ENCODE data around the gene CERS2.

The CERS2 gene

GRCh38 chr1:150973258-150973835, 1.3 kb downstream of the CERS2 start (continued):
- TF ChIP-seq ZNF138 (tag by site-specific recombination; IDR thresholded peaks at IDR 0.05; ENCODE audit: borderline replicate concordance), result no peak
- no peak for TF ChIP-seq ZNF114 (tag by site-specific recombination; IDR thresholded peaks at IDR 0.05)
- TF ChIP-seq, protein P1, sequence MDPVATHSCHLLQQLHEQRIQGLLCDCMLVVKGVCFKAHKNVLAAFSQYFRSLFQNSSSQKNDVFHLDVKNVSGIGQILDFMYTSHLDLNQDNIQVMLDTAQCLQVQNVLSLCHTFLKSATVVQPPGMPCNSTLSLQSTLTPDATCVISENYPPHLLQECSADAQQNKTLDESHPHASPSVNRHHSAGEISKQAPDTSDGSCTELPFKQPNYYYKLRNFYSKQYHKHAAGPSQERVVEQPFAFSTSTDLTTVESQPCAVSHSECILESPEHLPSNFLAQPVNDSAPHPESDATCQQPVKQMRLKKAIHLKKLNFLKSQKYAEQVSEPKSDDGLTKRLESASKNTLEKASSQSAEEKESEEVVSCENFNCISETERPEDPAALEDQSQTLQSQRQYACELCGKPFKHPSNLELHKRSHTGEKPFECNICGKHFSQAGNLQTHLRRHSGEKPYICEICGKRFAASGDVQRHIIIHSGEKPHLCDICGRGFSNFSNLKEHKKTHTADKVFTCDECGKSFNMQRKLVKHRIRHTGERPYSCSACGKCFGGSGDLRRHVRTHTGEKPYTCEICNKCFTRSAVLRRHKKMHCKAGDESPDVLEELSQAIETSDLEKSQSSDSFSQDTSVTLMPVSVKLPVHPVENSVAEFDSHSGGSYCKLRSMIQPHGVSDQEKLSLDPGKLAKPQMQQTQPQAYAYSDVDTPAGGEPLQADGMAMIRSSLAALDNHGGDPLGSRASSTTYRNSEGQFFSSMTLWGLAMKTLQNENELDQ (tag by site-specific recombination; IDR thresholded peaks at IDR 0.05; ENCODE audit: low read depth), result no peak
- TF ChIP-seq ZNF157 (tag by site-specific recombination; IDR thresholded peaks at IDR 0.05), result no peak
- TF ChIP-seq KLF17 (tag by site-specific recombination; IDR thresholded peaks at IDR 0.05), result 0 out of 2 replicates have a peak, but pooled peaks have one; percentile 17
- TF ChIP-seq ZNF558 (tag by site-specific recombination; IDR thresholded peaks at IDR 0.05), result no peak
- TF ChIP-seq, protein P2, sequence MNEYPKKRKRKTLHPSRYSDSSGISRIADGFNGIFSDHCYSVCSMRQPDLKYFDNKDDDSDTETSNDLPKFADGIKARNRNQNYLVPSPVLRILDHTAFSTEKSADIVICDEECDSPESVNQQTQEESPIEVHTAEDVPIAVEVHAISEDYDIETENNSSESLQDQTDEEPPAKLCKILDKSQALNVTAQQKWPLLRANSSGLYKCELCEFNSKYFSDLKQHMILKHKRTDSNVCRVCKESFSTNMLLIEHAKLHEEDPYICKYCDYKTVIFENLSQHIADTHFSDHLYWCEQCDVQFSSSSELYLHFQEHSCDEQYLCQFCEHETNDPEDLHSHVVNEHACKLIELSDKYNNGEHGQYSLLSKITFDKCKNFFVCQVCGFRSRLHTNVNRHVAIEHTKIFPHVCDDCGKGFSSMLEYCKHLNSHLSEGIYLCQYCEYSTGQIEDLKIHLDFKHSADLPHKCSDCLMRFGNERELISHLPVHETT (tag by site-specific recombination; IDR thresholded peaks at IDR 0.05), result no peak
- no peak for TF ChIP-seq PBX3 (CRISPR knock-in tag; IDR thresholded peaks at IDR 0.05)

- Histone ChIP-seq H3K9me3 (ENCODE audit: control insufficient read depth, insufficient read depth, low read depth, low read length) (no peaks in the 10 kb centered on the region), H3K4me1 (ENCODE audit: control insufficient read depth, insufficient read depth, low read length) (peaks cover 24% of the 10 kb centered on the region), H3K4me3 (ENCODE audit: low read depth, low read length) (no peak overlapping the region), H3K36me3 (ENCODE audit: control insufficient read depth in 2 of 2, insufficient read depth in 1 of 2, low read length in 2 of 2) (peaks cover 0 to 21% of the 10 kb centered on the region in 2 experiments; a peak in 2 of 3 replicates), H3K27ac (ENCODE audit: extremely low read depth, low read depth, low read length) (no peak overlapping the region)
- POLR2A ChIA-PET, result interaction anchor here (1.4 kb wide), 1 partner anchor 10 kb away, joined by 4 read pairs; no protein-coding TSS in a partner anchor
- CTCF ChIA-PET, result interaction anchor here (0.7 kb wide), 1 partner anchor 127 kb away, joined by 3 read pairs; no protein-coding TSS in a partner anchor
- TF ChIP-seq, protein P3, sequence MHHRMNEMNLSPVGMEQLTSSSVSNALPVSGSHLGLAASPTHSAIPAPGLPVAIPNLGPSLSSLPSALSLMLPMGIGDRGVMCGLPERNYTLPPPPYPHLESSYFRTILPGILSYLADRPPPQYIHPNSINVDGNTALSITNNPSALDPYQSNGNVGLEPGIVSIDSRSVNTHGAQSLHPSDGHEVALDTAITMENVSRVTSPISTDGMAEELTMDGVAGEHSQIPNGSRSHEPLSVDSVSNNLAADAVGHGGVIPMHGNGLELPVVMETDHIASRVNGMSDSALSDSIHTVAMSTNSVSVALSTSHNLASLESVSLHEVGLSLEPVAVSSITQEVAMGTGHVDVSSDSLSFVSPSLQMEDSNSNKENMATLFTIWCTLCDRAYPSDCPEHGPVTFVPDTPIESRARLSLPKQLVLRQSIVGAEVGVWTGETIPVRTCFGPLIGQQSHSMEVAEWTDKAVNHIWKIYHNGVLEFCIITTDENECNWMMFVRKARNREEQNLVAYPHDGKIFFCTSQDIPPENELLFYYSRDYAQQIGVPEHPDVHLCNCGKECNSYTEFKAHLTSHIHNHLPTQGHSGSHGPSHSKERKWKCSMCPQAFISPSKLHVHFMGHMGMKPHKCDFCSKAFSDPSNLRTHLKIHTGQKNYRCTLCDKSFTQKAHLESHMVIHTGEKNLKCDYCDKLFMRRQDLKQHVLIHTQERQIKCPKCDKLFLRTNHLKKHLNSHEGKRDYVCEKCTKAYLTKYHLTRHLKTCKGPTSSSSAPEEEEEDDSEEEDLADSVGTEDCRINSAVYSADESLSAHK (tag by site-specific recombination; IDR thresholded peaks at IDR 0.05), result 0 out of 2 replicates have a peak, but pooled peaks have one; percentile 12
- TF ChIP-seq ZNF138 (tag by site-specific recombination; IDR thresholded peaks at IDR 0.05; ENCODE audit: borderline replicate concordance), result no peak
- TF ChIP-seq, protein P4, sequence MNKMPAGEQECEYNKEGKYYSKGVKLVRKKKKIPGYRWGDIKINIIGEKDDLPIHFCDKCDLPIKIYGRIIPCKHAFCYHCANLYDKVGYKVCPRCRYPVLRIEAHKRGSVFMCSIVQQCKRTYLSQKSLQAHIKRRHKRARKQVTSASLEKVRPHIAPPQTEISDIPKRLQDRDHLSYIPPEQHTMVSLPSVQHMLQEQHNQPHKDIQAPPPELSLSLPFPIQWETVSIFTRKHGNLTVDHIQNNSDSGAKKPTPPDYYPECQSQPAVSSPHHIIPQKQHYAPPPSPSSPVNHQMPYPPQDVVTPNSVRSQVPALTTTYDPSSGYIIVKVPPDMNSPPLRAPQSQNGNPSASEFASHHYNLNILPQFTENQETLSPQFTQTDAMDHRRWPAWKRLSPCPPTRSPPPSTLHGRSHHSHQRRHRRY (tag by site-specific recombination; IDR thresholded peaks at IDR 0.05), result no peak
- TF ChIP-seq REST (tag by site-specific recombination; IDR thresholded peaks at IDR 0.05), result 0 out of 2 replicates have a peak, but pooled peaks have one; percentile 20
- no peak for TF ChIP-seq ZBTB21 (tag by site-specific recombination; IDR thresholded peaks at IDR 0.05)
Measured at GRCh38 chr1:150972417-150972940, 2.2 kb downstream of the CERS2 start.

All from HEK293 (cell line).